ENCODE results near the gene NEDD4.

NEDD4 gene

GRCh38 chr15:55993111-55993803, at the start of gene NEDD4:
Gene NEDD4, minus strand, starts transcription at chr15:55993612. Its CDS starts 57 bp downstream, at chr15:55993555.
- H3K9me3 ChIP-seq (ENCODE audit: control insufficient read depth, insufficient read depth, low read depth, low read length), result no peaks in the 10 kb centered on the region
- no peaks in the 10 kb centered on the region for H3K36me3 ChIP-seq (ENCODE audit: control insufficient read depth in 2 of 2, insufficient read depth in 1 of 2, low read length in 2 of 2)
- ChIA-PET CTCF (interaction anchor here (0.7 to 1.0 kb wide), 5 partner anchors 8 to 74 kb away, joined by 3 to 4 read pairs (median 3); no protein-coding TSS in a partner anchor), POLR2A (interaction anchor here (0.6 to 1.6 kb wide), 4 partner anchors 13 to 49 kb away, joined by 3 to 4 read pairs (median 4); no protein-coding TSS in a partner anchor)
- peaks cover 8% of the 10 kb centered on the region; the same call in 1 of the 2 replicates for H3K4me1 ChIP-seq (ENCODE audit: control insufficient read depth, insufficient read depth, low read length)
- H3K27ac ChIP-seq (ENCODE audit: extremely low read depth, low read depth, low read length), result peak within 1 kb of the TSS; percentile 89
- H3K4me3 ChIP-seq (ENCODE audit: low read depth, low read length), result peak within 1 kb of the TSS; percentile 82
- TF ChIP-seq ZNF394 (tag by site-specific recombination; IDR thresholded peaks at IDR 0.05; ENCODE audit: borderline replicate concordance), result peak; percentile 86
- no peak for TF ChIP-seq ZNF302 (tag by site-specific recombination; IDR thresholded peaks at IDR 0.05; ENCODE audit: low read depth)
- TF ChIP-seq EGR2 (tag by site-specific recombination; IDR thresholded peaks at IDR 0.05; ENCODE audit: low read depth), result peak; percentile 80
- peak; percentile 83 for TF ChIP-seq IKZF3 (tag by site-specific recombination; IDR thresholded peaks at IDR 0.05)
- TF ChIP-seq KLF16 (tag by site-specific recombination; IDR thresholded peaks at IDR 0.05), result peak; percentile 34; the same call in 1 of the 2 replicates
- peak; percentile 78 for TF ChIP-seq ZNF341 (tag by site-specific recombination; IDR thresholded peaks at IDR 0.05; ENCODE audit: low read depth)
- peak; percentile 47; the same call in 1 of the 2 replicates for TF ChIP-seq OSR2 (tag by site-specific recombination; IDR thresholded peaks at IDR 0.05)
- TF ChIP-seq ZNF423 (tag by site-specific recombination; IDR thresholded peaks at IDR 0.05), result 0 out of 2 replicates have a peak, but pooled peaks have one; percentile 15
- TF ChIP-seq ZNF335 (tag by site-specific recombination; conservative IDR thresholded peaks at IDR 0.05), result peak; percentile 37
- peak; percentile 23; the same call in 1 of the 2 replicates for TF ChIP-seq ZNF660 (tag by site-specific recombination; IDR thresholded peaks at IDR 0.05)
- peak; percentile 91 for TF ChIP-seq ZBTB26 (tag by site-specific recombination; optimal IDR thresholded peaks at IDR 0.05)
- TF ChIP-seq, protein P1, sequence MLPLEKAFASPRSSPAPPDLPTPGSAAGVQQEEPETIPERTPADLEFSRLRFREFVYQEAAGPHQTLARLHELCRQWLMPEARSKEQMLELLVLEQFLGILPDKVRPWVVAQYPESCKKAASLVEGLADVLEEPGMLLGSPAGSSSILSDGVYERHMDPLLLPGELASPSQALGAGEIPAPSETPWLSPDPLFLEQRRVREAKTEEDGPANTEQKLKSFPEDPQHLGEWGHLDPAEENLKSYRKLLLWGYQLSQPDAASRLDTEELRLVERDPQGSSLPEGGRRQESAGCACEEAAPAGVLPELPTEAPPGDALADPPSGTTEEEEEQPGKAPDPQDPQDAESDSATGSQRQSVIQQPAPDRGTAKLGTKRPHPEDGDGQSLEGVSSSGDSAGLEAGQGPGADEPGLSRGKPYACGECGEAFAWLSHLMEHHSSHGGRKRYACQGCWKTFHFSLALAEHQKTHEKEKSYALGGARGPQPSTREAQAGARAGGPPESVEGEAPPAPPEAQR (tag by site-specific recombination; IDR thresholded peaks at IDR 0.05), result no peak
- TF ChIP-seq GLIS2 (tag by site-specific recombination; IDR thresholded peaks at IDR 0.05), result peak; percentile 76
- 0 out of 2 replicates have a peak, but pooled peaks have one; percentile 44 for TF ChIP-seq SCRT2 (tag by site-specific recombination; IDR thresholded peaks at IDR 0.05)
- peak; percentile 92 for TF ChIP-seq ZFHX2 (tag by site-specific recombination; conservative IDR thresholded peaks at IDR 0.05)
- peak; percentile 54; the same call in 1 of the 2 replicates for TF ChIP-seq KLF8 (tag by site-specific recombination; IDR thresholded peaks at IDR 0.05)
- TF ChIP-seq ZNF510 (tag by site-specific recombination; IDR thresholded peaks at IDR 0.05; ENCODE audit: insufficient replicate concordance), result no peak
- 0 out of 2 replicates have a peak, but pooled peaks have one; percentile 43 for TF ChIP-seq ZNF366 (tag by site-specific recombination; conservative IDR thresholded peaks at IDR 0.05)
- no peak for TF ChIP-seq HIC1 (tag by site-specific recombination; IDR thresholded peaks at IDR 0.05)
- no peak for TF ChIP-seq ZNF18 (tag by site-specific recombination; IDR thresholded peaks at IDR 0.05)
- TF ChIP-seq PBX3 (CRISPR knock-in tag; IDR thresholded peaks at IDR 0.05), result no peak; the same call in 1 of the 2 replicates
- TF ChIP-seq ZNF548 (tag by site-specific recombination; IDR thresholded peaks at IDR 0.05), result no peak
- TF ChIP-seq SALL2 (tag by site-specific recombination; IDR thresholded peaks at IDR 0.05; ENCODE audit: borderline replicate concordance), result no peak
- no peak for TF ChIP-seq ZNF48 (tag by site-specific recombination; IDR thresholded peaks at IDR 0.05)
- TF ChIP-seq, protein P2, sequence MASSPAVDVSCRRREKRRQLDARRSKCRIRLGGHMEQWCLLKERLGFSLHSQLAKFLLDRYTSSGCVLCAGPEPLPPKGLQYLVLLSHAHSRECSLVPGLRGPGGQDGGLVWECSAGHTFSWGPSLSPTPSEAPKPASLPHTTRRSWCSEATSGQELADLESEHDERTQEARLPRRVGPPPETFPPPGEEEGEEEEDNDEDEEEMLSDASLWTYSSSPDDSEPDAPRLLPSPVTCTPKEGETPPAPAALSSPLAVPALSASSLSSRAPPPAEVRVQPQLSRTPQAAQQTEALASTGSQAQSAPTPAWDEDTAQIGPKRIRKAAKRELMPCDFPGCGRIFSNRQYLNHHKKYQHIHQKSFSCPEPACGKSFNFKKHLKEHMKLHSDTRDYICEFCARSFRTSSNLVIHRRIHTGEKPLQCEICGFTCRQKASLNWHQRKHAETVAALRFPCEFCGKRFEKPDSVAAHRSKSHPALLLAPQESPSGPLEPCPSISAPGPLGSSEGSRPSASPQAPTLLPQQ (tag by site-specific recombination; IDR thresholded peaks at IDR 0.05), result peak; percentile 76
- no peak; the same call in 1 of the 2 replicates for TF ChIP-seq ZEB2 (tag by site-specific recombination; IDR thresholded peaks at IDR 0.05)
